A549 (cell line): ENCODE results near the gene OGFR. TPM values are rescaled to one million over a fixed set of nuclear protein-coding genes. Genes with fewer than 3 reads are reported as not detected.

ENCODE experiments used
- ATAC-seq, 2 experiments: fragments of 200-7000 bp in 1 of 2; fragments of >200 bp in 1 of 2; cut with Nextera tagmentation in 1 of 2; cut with Tn5 transposase in 1 of 2; 3 replicates each; pipeline versions ENCODE4 v1.8.0 to v1.9.1; 2018 to 2020; ENCODE audit warnings: mild to moderate bottlenecking in 1 of 2, moderate library complexity in 1 of 2
- CTCF ChIA-PET: fragments of 300-600 bp; sonication (Branson Sonifier 250); formaldehyde crosslinking; extraction: SDS; loops from one replicate; lab custom pipeline; 2021; ENCODE audit warnings: antibody characterized with exemption, inconsistent platforms; lab: Yijun Ruan, JAX
- POLR2A ChIA-PET: fragments of 350-600 bp; formaldehyde crosslinking; extraction: SDS; loops from one replicate; lab custom pipeline; 2021; ENCODE audit warnings: antibody characterized with exemption, inconsistent platforms; lab: Yijun Ruan, JAX
- DNase-seq, 2 experiments: peaks; one replicate each; pipeline versions ENCODE4 v3.0.0 to v3.0.0-alpha.2; 2011 to 2016; ENCODE audit warnings: low read depth in 1 of 2, low spot score in 1 of 2
- FAIRE-seq: peaks from 2 replicates; lab custom pipeline; 2011; peaks lifted over from hg19 to GRCh38; lab: Jason Lieb, UNC
- H3K27ac ChIP-seq, 2 experiments: fragments of >200 bp; sonication (Bioruptor Twin); formaldehyde crosslinking; 3 replicates each; pipeline ENCODE4 v1.5.1; 2016 to 2017
- H3K4me1 ChIP-seq: fragments of >200 bp; sonication (Bioruptor Twin); formaldehyde crosslinking; 3 replicates; pipeline ENCODE4 v1.6.1; 2016
- H3K4me2 ChIP-seq: fragments of >200 bp; sonication (Bioruptor Twin); formaldehyde crosslinking; 3 replicates; pipeline ENCODE4 v1.6.1; 2016
- H3K4me3 ChIP-seq: fragments of >200 bp; sonication (Bioruptor Twin); formaldehyde crosslinking; 3 replicates; pipeline ENCODE4 v1.5.1; 2016
- H3K9me3 ChIP-seq: fragments of >200 bp; sonication (Bioruptor Twin); formaldehyde crosslinking; 3 replicates; pipeline ENCODE4 v1.6.1; 2016
- ATOH8 ChIP-seq: fragments of 250-450 bp; sonication (Bioruptor Pico); IDR thresholded peaks from 2 replicates; pipeline ENCODE4 v1.5.0; 2020; ENCODE audit warnings: low read depth, mild to moderate bottlenecking, moderate library complexity
- CHD4 ChIP-seq: fragments of 200-600 bp; sonication (generic); IDR thresholded peaks from 2 replicates; pipeline ENCODE4 v1.6.1; 2016; ENCODE audit warnings: antibody characterized with exemption, mild to moderate bottlenecking, borderline replicate concordance
- CTCF ChIP-seq: fragments of >200 bp; sonication (Bioruptor Twin); formaldehyde crosslinking; IDR thresholded peaks from 3 replicates; pipeline ENCODE4 v1.5.1; 2016
- E2F6 ChIP-seq: IDR thresholded peaks from 2 replicates; pipeline ENCODE4 v1.6.1; 2012; ENCODE audit warnings: low read depth, borderline replicate concordance
- ELK1 ChIP-seq: fragments of 150-350 bp; IDR thresholded peaks from 2 replicates; pipeline ENCODE4 v1.6.1; 2014; ENCODE audit warnings: low read depth, mild to moderate bottlenecking, low read length
- EP300 ChIP-seq, 2 experiments: fragments of >200 bp; sonication (Bioruptor Twin); formaldehyde crosslinking; IDR thresholded peaks; 2 replicates in 1 of 2; 3 replicates in 1 of 2; pipeline ENCODE4 v1.6.1; 2016 to 2017
- FOSB ChIP-seq: fragments of 250-450 bp; sonication (Bioruptor Pico); IDR thresholded peaks from 2 replicates; pipeline ENCODE4 v1.5.0; 2020; ENCODE audit warnings: mild to moderate bottlenecking, moderate library complexity
- FOXS1 ChIP-seq: fragments of 250-450 bp; sonication (Bioruptor Pico); IDR thresholded peaks from 2 replicates; pipeline ENCODE4 v1.5.0; 2020; ENCODE audit warnings: mild to moderate bottlenecking, moderate library complexity
- GATA3 ChIP-seq: IDR thresholded peaks from 2 replicates; pipeline ENCODE4 v1.6.1; 2012; ENCODE audit warnings: borderline replicate concordance
- JUN ChIP-seq, 2 experiments: fragments of >200 bp; sonication (Bioruptor Twin); formaldehyde crosslinking; IDR thresholded peaks; 2 replicates in 1 of 2; 3 replicates in 1 of 2; pipeline ENCODE4 v1.6.1; 2016 to 2017
- MAX ChIP-seq: IDR thresholded peaks from 2 replicates; pipeline ENCODE4 v1.6.1; 2012
- NFE2L2 ChIP-seq: fragments of 150-350 bp; conservative IDR thresholded peaks from 2 replicates; pipeline ENCODE4 v1.6.1; 2014; ENCODE audit warnings: low read length
- NPAS2 ChIP-seq: fragments of 250-450 bp; sonication (Bioruptor Pico); IDR thresholded peaks from 2 replicates; pipeline ENCODE4 v1.8.0; 2022; ENCODE audit warnings: mild to moderate bottlenecking, moderate library complexity, borderline replicate concordance
- PHF8 ChIP-seq: fragments of 200-600 bp; sonication (generic); IDR thresholded peaks from 2 replicates; pipeline ENCODE4 v1.6.1; 2016; ENCODE audit warnings: low read depth, mild to moderate bottlenecking, antibody characterized with exemption, moderate library complexity, borderline replicate concordance
- POLR2A ChIP-seq: IDR thresholded peaks from 2 replicates; pipeline ENCODE4 v1.6.1; 2012; ENCODE audit warnings: mild to moderate bottlenecking, low read length
- RAD21 ChIP-seq, 2 experiments: fragments of >200 bp in 1 of 2; sonication (Bioruptor Twin) in 1 of 2; formaldehyde crosslinking in 1 of 2; IDR thresholded peaks in 1 of 2; conservative IDR thresholded peaks in 1 of 2; 2 replicates in 1 of 2; 3 replicates in 1 of 2; pipeline ENCODE4 v1.6.1; 2012 to 2018; ENCODE audit warnings: inconsistent platforms in 1 of 2
- RFX5 ChIP-seq: fragments of 450-650 bp; IDR thresholded peaks from 2 replicates; pipeline ENCODE4 v1.7.1; 2014; ENCODE audit warnings: antibody characterized with exemption, mild to moderate bottlenecking, moderate library complexity
- RNF2 ChIP-seq: fragments of 200-600 bp; sonication (generic); IDR thresholded peaks from 2 replicates; pipeline ENCODE4 v1.6.1; 2016; ENCODE audit warnings: low read depth, mild to moderate bottlenecking, antibody characterized with exemption, moderate library complexity, borderline replicate concordance
- SMC3 ChIP-seq: fragments of >200 bp; sonication (Bioruptor Twin); formaldehyde crosslinking; IDR thresholded peaks from 3 replicates; pipeline ENCODE4 v1.6.1; 2018; ENCODE audit warnings: inconsistent platforms
- SREBF2 ChIP-seq: fragments of 450-650 bp; IDR thresholded peaks from 2 replicates; pipeline ENCODE4 v1.6.1; 2014; ENCODE audit warnings: mild to moderate bottlenecking, moderate library complexity
- USF2 ChIP-seq: fragments of 450-650 bp; IDR thresholded peaks from 2 replicates; pipeline ENCODE4 v1.6.1; 2014; ENCODE audit warnings: antibody characterized with exemption
- ZC3H11A ChIP-seq: fragments of 450-650 bp; IDR thresholded peaks from 2 replicates; pipeline ENCODE4 v1.6.1; 2014; ENCODE audit warnings: antibody characterized with exemption, mild to moderate bottlenecking
- WGBS: methylation state at CpG from one replicate; pipeline ENCODE4 v1.1.6; 2017; ENCODE audit errors: missing lambda C conversion rate; 5-methylcytosine and 5-hydroxymethylcytosine counted together
- polyA plus RNA-seq, 4 experiments: library from polyadenylated mRNA; depleted of rRNA in 3 of 4; stranded (reverse); fragments of >200 nt; fragmentation: RNase III in 1 of 4; extraction: RNeasy Plus Mini Kit Qiagen cat#74134 plus additional on column Dnase treatment in 1 of 4; gene quantifications; 2 replicates in 3 of 4; 3 replicates in 1 of 4; pipeline ENCODE4 v1.2.3, GENCODE V29; 2011 to 2017

OGFR gene
- polyA plus RNA-seq, 2 of the 4 experiments (the other 2 are of a cell fraction): 15.9 to 35.6 TPM

- no peak for FAIRE-seq
- WGBS: 72% methylated on average over 12 of the region's 15 CpGs
- peaks cover 5% of the 10 kb centered on the region for H3K4me1 ChIP-seq
- POLR2A ChIA-PET: interaction anchor here (0.7 kb wide), 1 partner anchor 82 kb away, joined by 3 read pairs; no protein-coding TSS in a partner anchor
- no peak for ATAC-seq
- CTCF ChIA-PET: interaction anchor here (0.6 to 10.3 kb wide), 11 partner anchors 9 to 142 kb away, joined by 3 to 311 read pairs (median 4); partner anchors contain the start of gene NTSR1
- TF ChIP-seq SMC3: no peak
- H3K9me3 ChIP-seq: no peaks in the 10 kb centered on the region
- no peak for DNase-seq
- H3K4me2 ChIP-seq: no peak overlapping the region
- H3K27ac ChIP-seq: no peak overlapping the region
- no peak overlapping the region for H3K4me3 ChIP-seq
Observed at GRCh38 chr20:62788607-62789006, 16.0 kb upstream of the OGFR start.

- H3K9me3 ChIP-seq: no peaks in the 10 kb centered on the region
- DNase-seq (no peak), ATAC-seq (no peak), FAIRE-seq (no peak)
- no peak overlapping the region for H3K4me3 ChIP-seq
- peaks cover 12% of the 10 kb centered on the region for H3K4me1 ChIP-seq
- WGBS: 81% methylated on average over 12 of the region's 12 CpGs
- no peak overlapping the region for H3K4me2 ChIP-seq
- no peak overlapping the region for H3K27ac ChIP-seq
- ChIA-PET POLR2A (no interaction called here), CTCF (interaction anchor here (0.6 to 10.3 kb wide), 17 partner anchors 7 to 291 kb away, joined by 3 to 311 read pairs (median 20); partner anchors contain the start of gene NTSR1)
- TF ChIP-seq CHD4 (no peak), FOSB (CRISPR knock-in tag) (no peak), NPAS2 (no peak), ATOH8 (no peak)
Observed at GRCh38 chr20:62790075-62790474, 14.6 kb upstream of the OGFR start.

- TF ChIP-seq FOXS1 (no peak), RAD21 (conservative IDR thresholded peaks at IDR 0.05 in 1 of 2, IDR thresholded peaks at IDR 0.05 in 1 of 2) (peak; percentile 99), SMC3 (peak; percentile 99), MAX (peak; percentile 64), E2F6 (peak; percentile 63; the same call in 1 of the 2 replicates), CTCF (peak; percentile 99)
Observed at GRCh38 chr20:62791301-62792181, 13.1 kb upstream of the OGFR start.

GRCh38 chr20:62792182-62792939, 12.3 kb upstream of the OGFR start:
- Histone ChIP-seq H3K9me3 (no peaks in the 10 kb centered on the region), H3K4me2 (no peak overlapping the region), H3K4me3 (no peak overlapping the region), H3K4me1 (peaks cover 16% of the 10 kb centered on the region), H3K27ac (no peak overlapping the region)
- 46% methylated on average over 9 of the region's 9 CpGs for WGBS
- no peak for FAIRE-seq
- no peak for ATAC-seq
- ChIA-PET POLR2A (no interaction called here), CTCF (interaction anchor here (0.7 to 10.3 kb wide), 61 partner anchors 9 to 403 kb away, joined by 3 to 311 read pairs (median 8); partner anchors contain the start of genes NTSR1, RBBP8NL and SLCO4A1)
- no peak for DNase-seq
- TF ChIP-seq PHF8 (no peak), EP300 (IDR thresholded peaks at IDR 0.05) (no peak), RFX5 (no peak), ZC3H11A (no peak), POLR2A (no peak), RNF2 (no peak), SREBF2 (no peak), NFE2L2 (no peak), JUN (IDR thresholded peaks at IDR 0.05) (no peak), USF2 (no peak), ELK1 (no peak), GATA3 (no peak)

More at GRCh38 chr20:62791301-62792181, 13.1 kb upstream of the OGFR start:
- ATAC-seq (peak; percentile 49 to 66), DNase-seq (peak; percentile 90 to 92), FAIRE-seq (peak; percentile 63)
- H3K4me1 ChIP-seq: peaks cover 12% of the 10 kb centered on the region
- 25% methylated on average over 22 of the region's 23 CpGs for WGBS
- H3K27ac ChIP-seq: peak overlapping the region in 1 of 2 experiments; percentile 67; a peak in 2 of 6 replicates
- POLR2A ChIA-PET: interaction anchor here (1.1 kb wide), 1 partner anchor 87 kb away, joined by 5 read pairs; no protein-coding TSS in a partner anchor
- peak overlapping the region; percentile 75 for H3K4me2 ChIP-seq
- no peak overlapping the region for H3K4me3 ChIP-seq
- H3K9me3 ChIP-seq: no peaks in the 10 kb centered on the region
- CTCF ChIA-PET: interaction anchor here (0.5 to 10.3 kb wide), 77 partner anchors 9 to 619 kb away, joined by 3 to 311 read pairs (median 7); partner anchors contain the start of genes NTSR1, RBBP8NL and SLCO4A1
